Esophagus squamous epithelium (tissue), 5 donors: Measurements from ENCODE around the gene ARHGAP42. TPM values are rescaled to one million over a fixed set of nuclear protein-coding genes. Genes with fewer than 3 reads are reported as not detected.

Experiments
- DNase-seq: peaks from one replicate; lab custom pipeline; 2025; lab: John Stamatoyannopoulos, UW
- H3K27ac ChIP-seq, 4 donors: fragments of 200-600 bp; sonication (generic); one replicate each; pipeline ENCODE4 v1.5.1; 2016 to 2019; ENCODE audit warnings: mild to moderate bottlenecking in 1 of 4
- H3K27me3 ChIP-seq, 4 donors: fragments of 200-600 bp; sonication (generic); 1 replicate in 3 of 4; 2 replicates in 1 of 4; pipeline versions ENCODE4 v1.5.1 to v1.6.0; 2017 to 2021; ENCODE audit warnings: antibody characterized with exemption in 1 of 4
- H3K36me3 ChIP-seq, 3 donors: fragments of 200-600 bp; sonication (generic); one replicate each; pipeline ENCODE4 v1.5.1; 2016 to 2019
- H3K4me1 ChIP-seq, 3 donors: fragments of 200-600 bp; sonication (generic); one replicate each; pipeline ENCODE4 v1.5.1; 2017 to 2019
- H3K4me3 ChIP-seq, 4 donors: fragments of 200-600 bp; sonication (generic); 1 replicate in 3 of 4; 2 replicates in 1 of 4; pipeline ENCODE4 v1.5.1; 2016 to 2019; ENCODE audit warnings: mild to moderate bottlenecking in 2 of 4, moderate library complexity in 1 of 4
- H3K9me3 ChIP-seq, 3 donors: fragments of 200-600 bp; sonication (generic); one replicate each; pipeline ENCODE4 v1.5.1; 2016 to 2019
- CTCF ChIP-seq, 6 experiments: fragments of 450-650 bp in 4 of 6; fragments of 200-600 bp in 2 of 6; sonication (generic) in 2 of 6; IDR thresholded peaks; one replicate each; pipeline ENCODE4 v1.5.1; 2016 to 2019; ENCODE audit warnings: antibody characterized with exemption in 6 of 6, mild to moderate bottlenecking in 4 of 6, moderate library complexity in 4 of 6
- POLR2A ChIP-seq, 4 donors: fragments of 450-650 bp; IDR thresholded peaks; one replicate each; pipeline ENCODE4 v1.6.1; 2017; ENCODE audit warnings: antibody characterized with exemption in 4 of 4, mild to moderate bottlenecking in 4 of 4, moderate library complexity in 3 of 4
- WGBS, 2 donors: methylation state at CpG; one replicate each; pipeline ENCODE4 v1.1.5; 2018; 5-methylcytosine and 5-hydroxymethylcytosine counted together
- intact Hi-C: fragments of 100-400 bp; cut with DNase I; formaldehyde crosslinking; loops from one replicate; pipeline ENCODE4 v1.15.0; 2022
- total RNA-seq, 4 donors: library from RNA; depleted of rRNA; stranded (reverse); fragments of >200 nt; gene quantifications; one replicate each; pipeline ENCODE4 v1.1.0, GENCODE V29; 2016
- donor health status: DM: yes; HTN: yes; CAD: no.

Gene ARHGAP42
- total RNA-seq, 4 donors from 2014 or later = 3.5 to 10.1 (median 6.4) TPM

GRCh38 chr11:100878474-100878873 lies 191.4 kb downstream of the ARHGAP42 start:
- intact Hi-C loops = no loop called here
- H3K4me3 ChIP-seq = no peak overlapping the region
- no peak for DNase-seq
- no peaks in the 10 kb centered on the region for H3K36me3 ChIP-seq
- 87 to 92% methylated on average over 2 of the region's 2 CpGs for WGBS, 2 donors
- no peaks in the 10 kb centered on the region for H3K27me3 ChIP-seq
- no peak overlapping the region for H3K27ac ChIP-seq
- H3K4me1 ChIP-seq = no peaks in the 10 kb centered on the region
- H3K9me3 ChIP-seq = no peaks in the 10 kb centered on the region
- TF ChIP-seq CTCF (IDR thresholded peaks at IDR 0.05) (no peak), POLR2A (IDR thresholded peaks at IDR 0.05) (no peak)

DNA sequence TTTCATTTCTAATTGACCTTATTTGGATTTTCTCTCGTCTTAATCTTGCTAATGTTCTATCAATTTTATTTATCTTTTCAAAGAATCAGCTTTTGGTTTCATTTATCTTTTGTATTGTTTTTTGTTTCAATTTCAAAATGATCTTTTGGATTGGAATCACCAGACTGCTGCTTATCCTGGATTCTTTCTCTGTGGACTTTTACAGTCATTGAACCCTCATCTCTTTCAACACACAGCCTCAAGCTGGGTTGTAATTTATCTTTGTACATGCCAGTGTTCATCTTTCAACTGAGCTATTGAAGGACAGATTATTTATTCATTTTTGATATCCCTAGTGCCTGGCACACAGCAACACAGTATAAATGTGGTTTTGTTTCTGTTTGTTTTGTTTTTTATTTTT lies 195.9 kb downstream of the ARHGAP42 start:
- no peaks in the 10 kb centered on the region for H3K27me3 ChIP-seq
- DNase-seq = no peak
- no peaks in the 10 kb centered on the region for H3K4me1 ChIP-seq
- intact Hi-C loops = no loop called here
- no peak overlapping the region for H3K4me3 ChIP-seq
- WGBS, 2 donors = 60 to 61% methylated on average over 1 of the region's 1 CpG
- no peaks in the 10 kb centered on the region for H3K36me3 ChIP-seq
- H3K9me3 ChIP-seq = no peaks in the 10 kb centered on the region
- TF ChIP-seq CTCF (IDR thresholded peaks at IDR 0.05) (no peak), POLR2A (IDR thresholded peaks at IDR 0.05) (no peak)
- H3K27ac ChIP-seq = no peak overlapping the region

GRCh38 chr11:100883830-100884229 lies 196.7 kb downstream of the ARHGAP42 start:
- Histone ChIP-seq H3K27me3 (no peaks in the 10 kb centered on the region), H3K27ac (no peak overlapping the region), H3K36me3 (no peaks in the 10 kb centered on the region), H3K4me3 (no peak overlapping the region), H3K4me1 (no peaks in the 10 kb centered on the region), H3K9me3 (no peaks in the 10 kb centered on the region)
- intact Hi-C loops = no loop called here
- no peak for TF ChIP-seq CTCF (IDR thresholded peaks at IDR 0.05)
- TF ChIP-seq POLR2A (IDR thresholded peaks at IDR 0.05) = no peak
- 52 to 73% methylated on average over 1 of the region's 1 CpG for WGBS, 2 donors
- no peak for DNase-seq

GRCh38 chr11:100887659-100888058 lies 200.6 kb downstream of the ARHGAP42 start:
- no peaks in the 10 kb centered on the region for H3K4me1 ChIP-seq
- intact Hi-C loops = no loop called here
- H3K9me3 ChIP-seq = no peaks in the 10 kb centered on the region
- H3K27me3 ChIP-seq = no peaks in the 10 kb centered on the region
- H3K4me3 ChIP-seq = no peak overlapping the region
- 88 to 100% methylated on average over 1 of the region's 1 CpG for WGBS, 2 donors
- DNase-seq = no peak
- no peaks in the 10 kb centered on the region for H3K36me3 ChIP-seq
- TF ChIP-seq CTCF (IDR thresholded peaks at IDR 0.05) (no peak), POLR2A (IDR thresholded peaks at IDR 0.05) (no peak)
- H3K27ac ChIP-seq = no peak overlapping the region

- Histone ChIP-seq H3K27ac (no peak overlapping the region), H3K9me3 (no peaks in the 10 kb centered on the region), H3K4me3 (no peak overlapping the region), H3K36me3 (no peaks in the 10 kb centered on the region), H3K27me3 (no peaks in the 10 kb centered on the region), H3K4me1 (no peaks in the 10 kb centered on the region)
- intact Hi-C loops = no loop called here
- 67 to 79% methylated on average over 3 of the region's 3 CpGs for WGBS, 2 donors
- DNase-seq = no peak
- TF ChIP-seq CTCF (IDR thresholded peaks at IDR 0.05) (no peak), POLR2A (IDR thresholded peaks at IDR 0.05) (no peak)
These were observed 201.7 kb downstream of the ARHGAP42 start for GRCh38 chr11:100888836-100889235.
